ENCODE data around the gene RPL27A.

GRCh38 chr11:8732748-8733241, 50.2 kb downstream of the RPL27A start:
- TF ChIP-seq CTCF (IDR thresholded peaks at IDR 0.05) (no peak), POLR2A (IDR thresholded peaks at IDR 0.05) (no peak)

Measured in lower leg skin (tissue), 3 donors.